GM12874 (cell line): Measurements from ENCODE around the gene KLHL36.

Experiments used
- TF ChIP-seq, protein P1 (sequence below): IDR thresholded peaks from 2 replicates; pipeline ENCODE4 v1.5.1; 2011; ENCODE audit warnings: low read depth, mild to moderate bottlenecking, control low read depth, low read length, moderate library complexity; ENCODE audit not compliant: insufficient read depth

KLHL36 gene

GRCh38 chr16:84684592-84684965 is 36.3 kb downstream of the KLHL36 start:
- TF ChIP-seq, protein P1, sequence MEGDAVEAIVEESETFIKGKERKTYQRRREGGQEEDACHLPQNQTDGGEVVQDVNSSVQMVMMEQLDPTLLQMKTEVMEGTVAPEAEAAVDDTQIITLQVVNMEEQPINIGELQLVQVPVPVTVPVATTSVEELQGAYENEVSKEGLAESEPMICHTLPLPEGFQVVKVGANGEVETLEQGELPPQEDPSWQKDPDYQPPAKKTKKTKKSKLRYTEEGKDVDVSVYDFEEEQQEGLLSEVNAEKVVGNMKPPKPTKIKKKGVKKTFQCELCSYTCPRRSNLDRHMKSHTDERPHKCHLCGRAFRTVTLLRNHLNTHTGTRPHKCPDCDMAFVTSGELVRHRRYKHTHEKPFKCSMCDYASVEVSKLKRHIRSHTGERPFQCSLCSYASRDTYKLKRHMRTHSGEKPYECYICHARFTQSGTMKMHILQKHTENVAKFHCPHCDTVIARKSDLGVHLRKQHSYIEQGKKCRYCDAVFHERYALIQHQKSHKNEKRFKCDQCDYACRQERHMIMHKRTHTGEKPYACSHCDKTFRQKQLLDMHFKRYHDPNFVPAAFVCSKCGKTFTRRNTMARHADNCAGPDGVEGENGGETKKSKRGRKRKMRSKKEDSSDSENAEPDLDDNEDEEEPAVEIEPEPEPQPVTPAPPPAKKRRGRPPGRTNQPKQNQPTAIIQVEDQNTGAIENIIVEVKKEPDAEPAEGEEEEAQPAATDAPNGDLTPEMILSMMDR, result no peak

DNA sequence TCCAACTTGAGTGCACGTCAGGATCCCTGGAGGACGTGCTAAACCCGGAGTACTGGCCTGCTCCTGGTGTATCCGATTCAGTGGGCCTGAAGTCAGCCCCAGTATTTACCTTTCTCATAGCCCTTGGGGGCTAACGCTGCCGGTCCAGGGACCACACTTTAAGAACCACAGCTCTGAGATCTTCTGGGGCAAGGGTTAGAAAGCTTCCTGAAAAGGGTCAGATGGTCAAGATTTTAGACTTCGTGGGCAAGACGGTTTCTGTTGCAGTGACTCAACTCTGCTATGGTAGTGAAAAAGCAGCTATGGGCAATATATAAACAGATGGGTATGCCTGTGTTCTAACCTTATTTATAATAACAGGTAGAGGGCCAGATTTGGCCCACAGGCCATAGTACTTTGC is 36.9 kb downstream of the KLHL36 start:
- TF ChIP-seq, protein P1, result no peak

- TF ChIP-seq, protein P1, result no peak
Measured at GRCh38 chr16:84686707-84687298, 38.5 kb downstream of the KLHL36 start.

DNA sequence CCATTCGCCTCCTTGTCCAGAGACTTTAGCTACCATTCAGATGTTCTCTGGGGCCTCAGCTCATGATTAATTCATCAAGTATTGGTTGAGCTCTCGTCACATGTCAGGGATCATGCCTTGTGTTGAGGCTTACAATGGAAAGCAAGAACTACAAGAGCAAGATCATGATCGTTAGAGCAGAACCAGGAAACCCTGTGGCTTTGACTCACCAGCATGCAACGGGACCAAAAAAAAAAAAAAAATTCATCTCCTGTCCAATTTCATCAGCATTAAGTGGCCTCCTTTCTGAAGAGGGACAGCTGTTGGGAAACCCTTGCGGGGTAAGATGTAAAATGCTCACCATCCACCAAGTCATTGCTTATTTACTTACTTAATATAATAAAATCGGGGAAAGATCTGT is 39.4 kb downstream of the KLHL36 start:
- TF ChIP-seq, protein P1, result no peak

- TF ChIP-seq, protein P1, result no peak
Measured at GRCh38 chr16:84689111-84689510, 40.8 kb downstream of the KLHL36 start.

- TF ChIP-seq, protein P1, result no peak
Measured at GRCh38 chr16:84690088-84690819, 41.9 kb downstream of the KLHL36 start.

DNA sequence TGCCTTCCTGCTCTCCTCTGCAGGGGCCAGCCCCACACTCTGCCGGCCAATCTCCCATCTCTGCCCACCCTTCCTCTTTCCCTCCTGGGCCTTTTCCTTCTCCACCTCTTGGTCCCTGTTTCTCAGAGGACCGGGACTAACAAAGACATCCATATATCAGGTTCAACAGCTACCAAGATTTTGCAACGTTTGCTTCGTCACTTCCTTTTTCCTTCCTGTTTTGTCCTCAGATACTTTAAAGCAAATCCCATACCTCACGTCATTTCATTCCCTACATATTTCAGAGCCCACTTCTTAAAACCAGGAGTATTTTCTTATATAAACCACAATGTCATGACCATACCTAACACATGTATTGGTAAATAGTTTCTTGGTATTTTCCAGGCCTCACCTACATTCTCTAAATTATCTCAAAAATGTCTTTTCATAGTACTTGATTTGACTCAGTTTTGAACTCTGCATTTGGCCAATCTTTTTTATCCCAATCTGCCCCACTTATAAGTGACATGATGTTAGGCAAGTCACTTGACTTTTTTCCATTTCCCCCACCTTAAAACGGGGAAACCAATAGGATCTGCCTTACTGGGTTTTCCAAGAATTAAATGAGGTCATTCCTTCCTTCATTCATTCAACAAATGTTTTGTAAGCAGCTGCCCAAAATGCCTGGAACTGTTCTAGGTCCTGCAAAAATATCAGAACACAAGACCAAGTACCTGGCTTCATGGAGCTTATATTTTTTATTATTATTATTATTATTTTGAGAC is 44.3 kb downstream of the KLHL36 start:
- TF ChIP-seq, protein P1, result no peak
